ENCODE data around the gene GLE1.

The GLE1 gene

GRCh38 chr9:128504485-128505413 is at the start of gene GLE1:
Gene GLE1 (plus strand): TSS chr9:128504719. CDS start chr9:128504806, 87 bp downstream.
- DNase-seq (ENCODE audit: low read depth): peak; percentile 87

- no peak for DNase-seq (ENCODE audit: low read depth)
Measured at GRCh38 chr9:128454991-128455390, 49.5 kb upstream of the GLE1 start.

GRCh38 chr9:128455849-128456612 is 48.5 kb upstream of the GLE1 start, which contains the start of gene ODF2:
Gene ODF2 (plus strand): TSS chr9:128456006. CDS start chr9:128456092, 86 bp downstream.
- peak; percentile 93 for DNase-seq (ENCODE audit: low read depth)

DNA sequence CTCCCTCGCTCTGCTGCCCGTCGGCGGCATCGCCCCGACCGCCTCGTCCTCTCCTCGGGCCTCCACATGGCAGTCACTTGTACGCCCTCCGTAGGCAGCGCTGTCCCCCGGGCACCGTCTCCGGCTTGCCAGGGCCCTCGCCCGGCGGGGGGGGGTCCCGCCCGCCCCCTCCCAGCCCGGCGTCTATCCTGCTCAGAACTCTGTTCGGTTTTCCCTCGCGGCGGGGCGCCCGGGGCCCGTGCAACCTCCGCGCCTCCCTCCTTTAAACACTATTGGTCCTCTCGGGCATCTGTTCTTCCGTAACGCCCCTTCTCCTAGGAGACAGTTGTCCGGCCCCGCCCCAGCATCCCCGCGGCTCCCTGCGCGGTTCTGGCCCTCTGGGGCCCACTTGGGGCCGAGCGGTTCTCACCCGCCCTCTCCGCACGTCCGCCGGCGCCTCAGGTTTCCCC is 47.9 kb upstream of the GLE1 start:
- peak; percentile 71 for DNase-seq (ENCODE audit: low read depth)

- DNase-seq (ENCODE audit: low read depth): no peak
Measured at GRCh38 chr9:128457207-128457606, 47.3 kb upstream of the GLE1 start.

DNA sequence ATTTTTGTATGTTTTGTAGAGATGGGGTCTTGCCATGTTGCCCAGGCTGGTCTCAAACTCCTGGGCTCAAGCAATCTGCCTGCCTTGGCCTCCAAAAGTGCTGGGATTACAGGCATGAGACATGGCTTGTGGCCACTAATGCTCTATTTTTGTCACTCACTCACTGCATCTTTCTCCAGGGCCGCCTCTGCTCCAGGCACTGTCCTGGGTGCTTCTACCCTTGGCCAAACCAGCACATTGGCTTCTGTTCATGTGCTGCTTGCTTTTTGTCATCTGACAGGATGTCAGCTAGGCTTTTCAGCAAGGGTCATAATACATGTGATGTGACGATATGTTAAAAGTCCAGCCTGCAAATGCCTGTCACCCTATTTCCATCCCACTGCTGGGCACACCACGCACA is 45.5 kb upstream of the GLE1 start:
- DNase-seq (ENCODE audit: low read depth): no peak

GRCh38 chr9:128469070-128469469 is 35.4 kb upstream of the GLE1 start:
- no peak for DNase-seq (ENCODE audit: low read depth)

- peak; percentile 88 for DNase-seq (ENCODE audit: low read depth)
Measured at GRCh38 chr9:128470560-128470959, 34.0 kb upstream of the GLE1 start.

GRCh38 chr9:128473104-128473503 is 31.4 kb upstream of the GLE1 start:
- DNase-seq (ENCODE audit: low read depth): no peak

DNA sequence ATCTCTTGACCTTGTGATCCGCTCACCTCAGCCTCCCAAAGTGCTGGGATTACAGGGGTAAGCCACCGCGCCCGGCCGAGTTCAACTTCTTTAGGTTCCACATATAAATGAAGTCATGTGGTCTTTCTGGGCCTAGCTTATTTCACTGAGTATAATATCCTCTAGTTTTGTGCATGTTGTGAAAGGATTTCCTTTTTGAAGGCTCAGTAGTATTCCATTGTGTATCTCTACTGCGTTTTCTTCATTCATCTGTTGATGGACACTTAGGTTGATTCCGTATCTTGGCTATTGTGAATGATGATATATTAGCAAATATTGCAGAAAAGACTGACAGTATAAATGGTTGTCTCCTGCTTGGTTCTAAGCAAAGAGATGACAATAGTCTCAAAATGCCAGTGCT is 28.7 kb upstream of the GLE1 start:
- no peak for DNase-seq (ENCODE audit: low read depth)

GRCh38 chr9:128479262-128479661 is 25.3 kb upstream of the GLE1 start:
- DNase-seq (ENCODE audit: low read depth): no peak

GRCh38 chr9:128481561-128481960 is 23.0 kb upstream of the GLE1 start:
- no peak for DNase-seq (ENCODE audit: low read depth)

DNA sequence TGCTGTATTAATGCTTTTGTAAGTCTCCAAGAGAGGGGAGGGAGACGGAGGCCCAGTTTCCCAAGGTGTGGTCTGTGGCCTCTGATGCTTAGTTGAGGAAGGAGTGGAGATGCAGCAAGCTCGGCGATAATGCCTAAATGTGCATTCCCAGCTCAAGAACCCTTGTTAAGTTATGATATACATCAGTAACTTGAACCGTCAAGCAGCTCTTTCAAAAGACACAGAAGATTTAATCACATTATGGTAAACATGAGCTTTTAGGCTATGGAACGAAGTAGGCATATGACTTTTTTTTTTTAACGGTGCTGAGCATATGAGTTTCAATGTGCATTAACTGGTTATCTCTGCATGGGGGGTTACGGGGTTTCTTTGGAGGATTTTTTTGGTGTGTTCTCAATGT is 22.3 kb upstream of the GLE1 start:
- DNase-seq (ENCODE audit: low read depth): no peak

DNA sequence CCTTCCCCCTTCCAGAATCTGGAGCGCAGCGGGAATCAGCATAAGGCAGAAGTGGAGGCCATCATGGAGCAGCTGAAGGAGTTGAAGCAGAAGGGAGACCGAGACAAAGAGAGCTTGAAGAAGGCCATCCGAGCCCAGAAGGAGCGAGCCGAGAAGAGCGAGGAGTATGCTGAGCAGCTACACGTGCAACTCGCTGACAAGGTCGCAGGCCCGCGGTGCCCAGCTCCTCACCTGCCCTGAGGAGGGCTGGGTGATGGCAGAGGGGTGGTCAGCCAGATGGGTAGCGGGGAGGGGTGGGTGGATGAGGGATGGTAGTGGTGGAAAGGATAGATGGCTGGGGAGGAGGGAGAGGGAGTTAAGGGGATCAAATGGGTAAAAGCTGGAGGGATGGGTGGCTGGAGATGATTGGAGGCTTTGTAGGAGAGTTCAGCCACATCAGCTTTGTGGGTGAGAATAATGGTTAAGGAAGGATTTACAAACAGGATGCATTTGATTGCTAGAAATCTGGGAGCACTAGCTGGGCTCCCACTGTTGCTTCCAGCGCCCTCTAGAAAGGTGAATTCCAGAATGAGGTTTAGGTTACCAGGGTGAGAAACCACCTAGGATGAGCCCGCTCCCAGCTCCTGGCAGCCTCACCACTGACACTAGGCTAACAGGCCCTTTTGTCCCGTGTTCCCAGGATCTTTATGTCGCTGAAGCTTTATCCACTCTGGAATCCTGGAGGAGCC is 19.7 kb upstream of the GLE1 start:
- no peak for DNase-seq (ENCODE audit: low read depth)

- DNase-seq (ENCODE audit: low read depth): no peak
Measured at GRCh38 chr9:128485414-128485855, 19.1 kb upstream of the GLE1 start.

GRCh38 chr9:128486201-128486600 is 18.3 kb upstream of the GLE1 start:
- DNase-seq (ENCODE audit: low read depth): no peak

- no peak for DNase-seq (ENCODE audit: low read depth)
Measured at GRCh38 chr9:128493424-128493823, 11.1 kb upstream of the GLE1 start.

DNA sequence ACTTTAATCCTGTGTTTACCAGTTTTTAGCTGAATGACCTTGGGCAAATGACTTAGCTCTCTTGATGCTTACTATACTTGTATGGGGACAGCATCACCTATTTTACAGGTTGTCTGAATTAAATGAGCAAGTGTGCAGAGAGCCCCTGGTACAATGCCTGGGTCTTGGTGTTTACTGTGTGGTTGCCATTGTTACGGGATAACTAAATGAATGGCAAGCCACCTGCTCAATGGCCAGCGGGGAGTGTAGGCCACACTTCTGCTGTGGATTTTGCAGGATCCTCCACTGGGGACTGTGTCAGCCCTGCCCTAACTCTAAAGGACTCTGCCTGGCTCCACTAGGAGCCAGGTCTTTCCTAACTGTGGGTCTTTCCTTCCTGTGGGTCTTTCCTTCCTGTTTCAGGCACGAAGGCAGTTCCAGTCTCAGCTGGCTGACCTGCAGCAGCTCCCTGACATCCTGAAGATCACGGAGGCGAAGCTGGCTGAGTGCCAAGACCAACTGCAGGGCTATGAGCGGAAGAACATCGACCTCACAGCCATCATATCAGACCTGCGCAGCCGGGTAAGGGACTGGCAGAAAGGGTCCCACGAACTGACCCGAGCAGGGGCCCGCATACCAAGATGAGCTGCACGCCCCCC is 10.3 kb upstream of the GLE1 start:
- no peak for DNase-seq (ENCODE audit: low read depth)

DNA sequence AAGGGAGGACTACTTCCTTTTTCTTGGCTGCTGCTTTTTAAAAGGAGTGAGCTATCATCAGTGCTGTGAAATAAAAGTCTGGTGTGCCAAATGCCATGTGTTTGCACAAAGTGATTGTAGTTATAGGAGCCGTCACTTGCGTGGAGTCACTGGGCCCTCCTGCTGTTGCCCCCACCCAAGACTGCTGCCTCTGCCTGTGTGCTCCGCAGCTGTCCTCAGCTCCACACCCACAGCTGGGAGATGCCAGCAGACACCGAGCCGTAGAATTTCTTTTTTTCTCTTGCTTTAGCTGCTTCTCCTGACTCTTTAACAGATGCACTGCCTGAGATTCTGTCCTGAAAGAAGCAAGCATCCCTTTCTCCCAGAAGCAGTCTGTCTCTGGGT is 9.8 kb upstream of the GLE1 start:
- DNase-seq (ENCODE audit: low read depth): no peak

DNA sequence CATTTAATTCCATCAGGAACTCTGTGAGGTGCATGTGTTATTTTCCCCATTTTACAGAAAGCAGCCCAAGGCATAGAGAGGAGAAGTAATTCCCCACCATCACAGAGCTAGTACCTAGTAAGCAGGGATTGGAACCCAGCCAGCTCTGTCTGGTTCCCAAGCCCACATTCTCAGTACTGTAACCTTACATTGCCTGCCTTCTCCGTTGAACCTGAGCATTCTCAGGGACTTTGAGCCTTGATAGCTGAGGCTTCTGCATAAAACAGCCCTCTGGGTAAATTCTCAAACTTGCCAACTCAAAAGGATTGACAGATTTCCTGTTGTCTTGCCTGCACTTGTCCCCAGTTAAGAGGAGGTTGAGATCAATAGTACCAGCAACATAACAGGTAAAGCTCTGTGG is 9.2 kb upstream of the GLE1 start:
- DNase-seq (ENCODE audit: low read depth): no peak

DNA sequence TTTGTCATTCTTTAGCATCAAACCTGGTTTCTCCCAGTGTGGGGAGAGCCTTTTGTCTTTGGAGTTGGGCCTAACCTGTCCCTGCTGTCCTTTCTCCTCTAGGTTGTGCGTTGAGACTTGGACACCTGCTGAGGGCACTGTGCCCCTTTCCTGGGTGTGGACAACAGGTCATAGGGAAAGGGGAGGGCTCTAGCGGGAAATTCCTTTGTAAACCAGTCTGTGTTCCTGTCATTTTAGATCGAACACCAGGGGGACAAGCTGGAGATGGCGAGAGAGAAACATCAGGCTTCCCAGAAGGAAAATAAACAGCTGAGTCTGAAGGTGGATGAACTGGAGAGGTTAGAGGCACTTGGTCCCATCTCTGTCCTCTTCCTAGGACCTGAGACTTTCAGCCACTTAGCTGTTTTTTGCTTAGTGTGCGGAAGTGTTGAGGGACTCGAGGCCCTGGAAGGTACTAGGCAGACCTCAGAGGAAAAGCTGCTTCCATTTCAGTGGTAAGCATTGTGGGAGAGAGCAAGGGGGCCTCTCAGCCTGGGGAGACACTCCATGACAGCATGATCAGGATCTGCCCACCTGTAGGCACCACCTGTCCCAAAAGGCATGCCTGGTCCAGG is 8.6 kb upstream of the GLE1 start:
- DNase-seq (ENCODE audit: low read depth): no peak
